ENCODE results near the gene DAGLB. TPM values are rescaled to one million over a fixed set of nuclear protein-coding genes. Genes with fewer than 3 reads are reported as not detected.

Gene DAGLB
- total RNA-seq, 1 donor from 2014 or later = 27.2 TPM

DNA sequence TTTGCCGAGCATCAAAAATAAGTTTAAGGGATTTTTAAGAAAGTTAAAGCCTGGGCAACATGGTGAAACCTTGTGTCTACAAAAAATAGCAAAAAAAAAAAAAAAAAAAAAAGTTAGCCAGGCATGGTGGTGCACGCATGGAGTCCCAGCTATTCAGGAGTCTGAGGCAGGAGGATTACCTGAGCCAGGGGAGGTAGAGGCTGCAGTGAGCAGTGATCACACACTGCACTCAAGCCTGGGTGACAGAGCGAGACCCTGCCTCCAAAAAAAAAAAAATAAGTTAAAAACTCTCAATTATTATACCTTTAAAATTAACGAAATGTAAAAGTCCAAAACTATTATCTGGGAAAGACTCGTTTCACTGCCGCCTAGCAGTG is 35.0 kb upstream of the DAGLB start:
- H3K27me3 Mint-ChIP-seq (ENCODE audit: unreplicated experiment) = peaks cover 9% of the 10 kb centered on the region
- DNase-seq (ENCODE audit: low spot score) = no peak
- H3K9me3 Mint-ChIP-seq (ENCODE audit: unreplicated experiment) = no peaks in the 10 kb centered on the region
- TF ChIP-seq CTCF (IDR thresholded peaks at IDR 0.05; ENCODE audit: unreplicated experiment) = no peak
- peaks cover 9% of the 10 kb centered on the region for H3K36me3 Mint-ChIP-seq (ENCODE audit: low read depth, unreplicated experiment)
- H3K4me1 Mint-ChIP-seq (ENCODE audit: unreplicated experiment) = peaks cover 11% of the 10 kb centered on the region
- H3K27ac Mint-ChIP-seq (ENCODE audit: unreplicated experiment) = no peak overlapping the region
- peak overlapping the region; percentile 95 for H3K4me3 Mint-ChIP-seq (ENCODE audit: unreplicated experiment)

DNA sequence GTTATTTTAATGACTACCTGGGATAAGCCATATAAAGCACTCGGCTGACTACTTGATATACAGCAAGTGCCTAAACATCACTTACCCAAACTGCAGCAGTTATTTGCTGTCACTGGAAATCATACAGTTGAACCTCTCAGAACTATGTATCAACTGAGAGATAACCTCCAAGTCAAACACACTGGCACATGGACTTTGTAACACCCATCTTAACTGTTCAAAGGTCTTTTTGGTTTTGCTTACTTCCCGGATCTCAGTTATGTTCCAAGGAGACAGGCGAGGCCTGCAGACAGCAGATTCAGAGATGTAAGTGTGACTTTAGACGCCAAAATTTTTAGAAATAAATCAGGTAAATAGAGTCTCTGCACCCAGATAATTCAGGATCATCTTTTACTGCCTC is 34.6 kb upstream of the DAGLB start:
- no peak overlapping the region for H3K27ac Mint-ChIP-seq (ENCODE audit: unreplicated experiment)
- no peaks in the 10 kb centered on the region for H3K9me3 Mint-ChIP-seq (ENCODE audit: unreplicated experiment)
- DNase-seq (ENCODE audit: low spot score) = no peak
- peaks cover 12% of the 10 kb centered on the region for H3K36me3 Mint-ChIP-seq (ENCODE audit: low read depth, unreplicated experiment)
- H3K27me3 Mint-ChIP-seq (ENCODE audit: unreplicated experiment) = peaks cover 9% of the 10 kb centered on the region
- peak overlapping the region; percentile 95 for H3K4me3 Mint-ChIP-seq (ENCODE audit: unreplicated experiment)
- TF ChIP-seq CTCF (IDR thresholded peaks at IDR 0.05; ENCODE audit: unreplicated experiment) = no peak
- peaks cover 16% of the 10 kb centered on the region for H3K4me1 Mint-ChIP-seq (ENCODE audit: unreplicated experiment)

DNA sequence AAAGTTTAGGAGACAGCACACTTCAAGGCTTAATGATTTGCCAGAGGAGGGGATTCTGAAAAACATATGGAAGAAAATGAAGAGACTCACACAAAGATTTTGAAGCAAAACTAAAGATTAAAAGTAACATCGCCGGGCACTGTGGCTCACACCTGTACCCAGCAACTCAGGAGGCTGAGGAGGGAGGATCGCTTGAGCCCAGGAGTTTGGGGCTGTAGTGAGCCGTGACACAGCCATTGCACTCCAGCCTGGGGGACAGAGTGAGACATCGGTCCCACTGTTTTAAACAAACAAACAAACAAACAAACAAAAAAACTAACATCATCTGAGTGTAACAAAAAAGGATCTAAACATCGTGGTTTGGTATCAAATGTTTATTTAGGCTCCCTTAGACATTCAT is 33.7 kb upstream of the DAGLB start:
- DNase-seq (ENCODE audit: low spot score) = no peak
- H3K4me3 Mint-ChIP-seq (ENCODE audit: unreplicated experiment) = no peak overlapping the region
- peaks cover 13% of the 10 kb centered on the region for H3K36me3 Mint-ChIP-seq (ENCODE audit: low read depth, unreplicated experiment)
- H3K27ac Mint-ChIP-seq (ENCODE audit: unreplicated experiment) = no peak overlapping the region
- no peak for TF ChIP-seq CTCF (IDR thresholded peaks at IDR 0.05; ENCODE audit: unreplicated experiment)
- H3K9me3 Mint-ChIP-seq (ENCODE audit: unreplicated experiment) = no peaks in the 10 kb centered on the region
- H3K4me1 Mint-ChIP-seq (ENCODE audit: unreplicated experiment) = peaks cover 16% of the 10 kb centered on the region
- peaks cover 9% of the 10 kb centered on the region for H3K27me3 Mint-ChIP-seq (ENCODE audit: unreplicated experiment)

- no peak for TF ChIP-seq CTCF (IDR thresholded peaks at IDR 0.05; ENCODE audit: unreplicated experiment)
- H3K36me3 Mint-ChIP-seq (ENCODE audit: low read depth, unreplicated experiment) = peaks cover 13% of the 10 kb centered on the region
- H3K4me1 Mint-ChIP-seq (ENCODE audit: unreplicated experiment) = peaks cover 16% of the 10 kb centered on the region
- no peak overlapping the region for H3K27ac Mint-ChIP-seq (ENCODE audit: unreplicated experiment)
- peaks cover 9% of the 10 kb centered on the region for H3K27me3 Mint-ChIP-seq (ENCODE audit: unreplicated experiment)
- no peaks in the 10 kb centered on the region for H3K9me3 Mint-ChIP-seq (ENCODE audit: unreplicated experiment)
- DNase-seq (ENCODE audit: low spot score) = no peak
- no peak overlapping the region for H3K4me3 Mint-ChIP-seq (ENCODE audit: unreplicated experiment)
Measured at GRCh38 chr7:6480323-6480660, 32.5 kb upstream of the DAGLB start.

DNA sequence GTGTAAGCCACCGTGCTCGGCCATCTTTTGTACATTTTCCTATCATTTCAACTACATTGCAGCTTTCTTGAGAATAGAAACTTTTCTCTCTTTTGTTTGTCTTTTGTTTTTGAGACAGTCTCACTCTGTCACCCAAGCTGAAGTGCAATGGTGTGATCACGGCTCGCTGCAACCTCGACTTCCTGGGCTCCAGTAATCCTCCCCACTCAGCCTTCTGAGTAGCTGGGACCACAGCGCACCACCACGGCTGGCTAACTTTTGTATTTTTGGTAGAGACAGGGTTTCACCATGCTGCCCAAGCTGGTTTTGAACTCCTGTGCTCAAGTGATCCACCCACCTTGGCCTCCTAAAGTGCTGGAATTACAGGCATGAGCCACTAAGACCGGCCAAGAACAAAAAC is 31.3 kb upstream of the DAGLB start:
- Mint-ChIP-seq H3K4me3 (ENCODE audit: unreplicated experiment) (no peak overlapping the region), H3K27ac (ENCODE audit: unreplicated experiment) (no peak overlapping the region), H3K4me1 (ENCODE audit: unreplicated experiment) (peaks cover 16% of the 10 kb centered on the region), H3K36me3 (ENCODE audit: low read depth, unreplicated experiment) (peaks cover 15% of the 10 kb centered on the region), H3K27me3 (ENCODE audit: unreplicated experiment) (peaks cover 2% of the 10 kb centered on the region), H3K9me3 (ENCODE audit: unreplicated experiment) (no peaks in the 10 kb centered on the region)
- no peak for DNase-seq (ENCODE audit: low spot score)
- TF ChIP-seq CTCF (IDR thresholded peaks at IDR 0.05; ENCODE audit: unreplicated experiment) = no peak
